Measurements from ENCODE around the gene LPCAT3.

GRCh38 chr12:6978611-6979011, 39.7 kb downstream of the LPCAT3 start:
- no peak for TF ChIP-seq EZH2 (IDR thresholded peaks at IDR 0.05; ENCODE audit: insufficient read depth, poor library complexity, severe bottlenecking)
- no peak for TF ChIP-seq EZH2phosphoT487 (IDR thresholded peaks at IDR 0.05; ENCODE audit: insufficient read depth, low read depth)
